ENCODE data around the gene AGAP1. TPM values are rescaled to one million over a fixed set of nuclear protein-coding genes. Genes with fewer than 3 reads are reported as not detected.
"Not testable (repeated sequence)": the region's sequence is repeated elsewhere in the genome, so short reads cannot be mapped to it uniquely, and the experiment has no call there.

The AGAP1 gene
- total RNA-seq, 1 donor from 2014 or later: 33.7 TPM

GRCh38 chr2:235938611-235939010 lies 444.8 kb downstream of the AGAP1 start:
- no peak for TF ChIP-seq CTCF (IDR thresholded peaks at IDR 0.05; ENCODE audit: insufficient read depth, low read length, poor library complexity, severe bottlenecking)
- no peak for DNase-seq (ENCODE audit: low read depth)
- H3K36me3 ChIP-seq (ENCODE audit: control insufficient read depth, insufficient read depth, low read length): no peaks in the 10 kb centered on the region
- no peaks in the 10 kb centered on the region for H3K27me3 ChIP-seq (ENCODE audit: control insufficient read depth, insufficient read depth, low read length)
- H3K4me3 ChIP-seq (ENCODE audit: low read depth, low read length): no peak overlapping the region

GRCh38 chr2:235939471-235939870 lies 445.6 kb downstream of the AGAP1 start:
- Histone ChIP-seq H3K4me3 (ENCODE audit: low read depth, low read length) (no peak overlapping the region), H3K36me3 (ENCODE audit: control insufficient read depth, insufficient read depth, low read length) (no peaks in the 10 kb centered on the region), H3K27me3 (ENCODE audit: control insufficient read depth, insufficient read depth, low read length) (no peaks in the 10 kb centered on the region)
- no peak for DNase-seq (ENCODE audit: low read depth)
- TF ChIP-seq CTCF (IDR thresholded peaks at IDR 0.05; ENCODE audit: insufficient read depth, low read length, poor library complexity, severe bottlenecking): no peak

- Histone ChIP-seq H3K27me3 (ENCODE audit: control insufficient read depth, insufficient read depth, low read length) (no peaks in the 10 kb centered on the region), H3K4me3 (ENCODE audit: low read depth, low read length) (no peak overlapping the region), H3K36me3 (ENCODE audit: control insufficient read depth, insufficient read depth, low read length) (no peaks in the 10 kb centered on the region)
- no peak for TF ChIP-seq CTCF (IDR thresholded peaks at IDR 0.05; ENCODE audit: insufficient read depth, low read length, poor library complexity, severe bottlenecking)
- DNase-seq (ENCODE audit: low read depth): no peak
Observed at GRCh38 chr2:235940330-235940729, 446.5 kb downstream of the AGAP1 start.

- no peak for DNase-seq (ENCODE audit: low read depth)
- Histone ChIP-seq H3K36me3 (ENCODE audit: control insufficient read depth, insufficient read depth, low read length) (no peaks in the 10 kb centered on the region), H3K4me3 (ENCODE audit: low read depth, low read length) (no peak overlapping the region), H3K27me3 (ENCODE audit: control insufficient read depth, insufficient read depth, low read length) (no peaks in the 10 kb centered on the region)
- TF ChIP-seq CTCF (IDR thresholded peaks at IDR 0.05; ENCODE audit: insufficient read depth, low read length, poor library complexity, severe bottlenecking): no peak
Observed at GRCh38 chr2:235944591-235944990, 450.7 kb downstream of the AGAP1 start.

- no peak for DNase-seq (ENCODE audit: low read depth)
- no peaks in the 10 kb centered on the region for H3K27me3 ChIP-seq (ENCODE audit: control insufficient read depth, insufficient read depth, low read length)
- TF ChIP-seq CTCF (IDR thresholded peaks at IDR 0.05; ENCODE audit: insufficient read depth, low read length, poor library complexity, severe bottlenecking): no peak
- H3K36me3 ChIP-seq (ENCODE audit: control insufficient read depth, insufficient read depth, low read length): no peaks in the 10 kb centered on the region
- H3K4me3 ChIP-seq (ENCODE audit: low read depth, low read length): no peak overlapping the region
Observed at GRCh38 chr2:235945608-235946140, 451.8 kb downstream of the AGAP1 start.

GRCh38 chr2:235946590-235946989 lies 452.7 kb downstream of the AGAP1 start:
- no peak for TF ChIP-seq CTCF (IDR thresholded peaks at IDR 0.05; ENCODE audit: insufficient read depth, low read length, poor library complexity, severe bottlenecking)
- H3K4me3 ChIP-seq (ENCODE audit: low read depth, low read length): no peak overlapping the region
- H3K27me3 ChIP-seq (ENCODE audit: control insufficient read depth, insufficient read depth, low read length): no peaks in the 10 kb centered on the region
- H3K36me3 ChIP-seq (ENCODE audit: control insufficient read depth, insufficient read depth, low read length): no peaks in the 10 kb centered on the region
- DNase-seq (ENCODE audit: low read depth): no peak

- not testable (repeated sequence) for H3K4me3 ChIP-seq (ENCODE audit: low read depth, low read length); H3K36me3 ChIP-seq (ENCODE audit: control insufficient read depth, insufficient read depth, low read length); DNase-seq (ENCODE audit: low read depth)
Observed at GRCh38 chr2:235947055-235947454, 453.2 kb downstream of the AGAP1 start.

More at GRCh38 chr2:235947055-235947454, 453.2 kb downstream of the AGAP1 start:
- not testable (repeated sequence) for H3K27me3 ChIP-seq (ENCODE audit: control insufficient read depth, insufficient read depth, low read length)
